Astrocyte (in vitro differentiated cells and primary cell): ENCODE measurements around the gene PPT1. TPM values are rescaled to one million over a fixed set of nuclear protein-coding genes. Genes with fewer than 3 reads are reported as not detected.

Experiments
- DNase-seq: peaks from one replicate; pipeline ENCODE4 v3.0.0-alpha.2; 2010; ENCODE audit warnings: low read depth
- FAIRE-seq: peaks from 2 replicates; lab custom pipeline; 2011; peaks lifted over from hg19 to GRCh38; lab: Jason Lieb, UNC
- H2AFZ ChIP-seq: 2 replicates; pipeline ENCODE4 v1.6.0; 2012; ENCODE audit warnings: low read depth, low read length, inconsistent platforms
- H3K27ac ChIP-seq: 2 replicates; pipeline ENCODE4 v1.5.1; 2011; ENCODE audit warnings: low read depth, low read length, inconsistent platforms
- H3K27me3 ChIP-seq: 2 replicates; pipeline ENCODE4 v1.6.0; 2011; ENCODE audit warnings: low read length, inconsistent platforms; ENCODE audit not compliant: insufficient read depth
- H3K36me3 ChIP-seq: 2 replicates; pipeline ENCODE4 v1.5.1; 2011; ENCODE audit warnings: low read length, inconsistent platforms; ENCODE audit not compliant: insufficient read depth
- H3K4me1 ChIP-seq: 2 replicates; pipeline ENCODE4 v1.5.1; 2011; ENCODE audit warnings: low read length, inconsistent platforms; ENCODE audit not compliant: insufficient read depth
- H3K4me2 ChIP-seq: 2 replicates; pipeline ENCODE4 v1.6.0; 2012; ENCODE audit warnings: low read length, inconsistent platforms
- H3K4me3 ChIP-seq: 2 replicates; pipeline ENCODE4 v1.5.1; 2011; ENCODE audit warnings: low read depth, mild to moderate bottlenecking, low read length, inconsistent platforms; ENCODE audit not compliant: insufficient read depth
- H3K79me2 ChIP-seq: 2 replicates; pipeline ENCODE4 v1.6.0; 2012; ENCODE audit warnings: mild to moderate bottlenecking, low read length, inconsistent platforms; ENCODE audit not compliant: insufficient read depth
- H3K9ac ChIP-seq: 2 replicates; pipeline ENCODE4 v1.6.0; 2012; ENCODE audit warnings: mild to moderate bottlenecking, low read length, inconsistent platforms
- H3K9me3 ChIP-seq: 2 replicates; pipeline ENCODE4 v1.5.1; 2012; ENCODE audit warnings: low read depth, mild to moderate bottlenecking, low read length, inconsistent platforms; ENCODE audit not compliant: insufficient read depth
- H4K20me1 ChIP-seq: 2 replicates; pipeline ENCODE4 v1.6.0; 2012; ENCODE audit warnings: low read length, inconsistent platforms; ENCODE audit not compliant: insufficient read depth
- H3K27ac Mint-ChIP-seq: one replicate; pipeline ENCODE4 v1.8.0; 2021; ENCODE audit warnings: mild to moderate bottlenecking, mixed read lengths; ENCODE audit not compliant: unreplicated experiment
- H3K27me3 Mint-ChIP-seq: one replicate; pipeline ENCODE4 v1.8.0; 2021; ENCODE audit warnings: low read depth, mixed read lengths; ENCODE audit not compliant: unreplicated experiment
- H3K36me3 Mint-ChIP-seq: one replicate; pipeline ENCODE4 v1.8.0; 2021; ENCODE audit warnings: low read depth, mixed read lengths; ENCODE audit not compliant: unreplicated experiment
- H3K4me1 Mint-ChIP-seq: one replicate; pipeline ENCODE4 v1.8.0; 2021; ENCODE audit warnings: low read depth, mixed read lengths; ENCODE audit not compliant: unreplicated experiment
- H3K4me3 Mint-ChIP-seq: one replicate; pipeline ENCODE4 v1.8.0; 2021; ENCODE audit warnings: mild to moderate bottlenecking, moderate library complexity, mixed read lengths; ENCODE audit not compliant: unreplicated experiment
- H3K9me3 Mint-ChIP-seq: one replicate; pipeline ENCODE4 v1.8.0; 2021; ENCODE audit warnings: mild to moderate bottlenecking, mixed read lengths; ENCODE audit not compliant: unreplicated experiment
- CTCF ChIP-seq: IDR thresholded peaks from 2 replicates; pipeline ENCODE4 v1.5.1; 2011; ENCODE audit warnings: low read depth, mild to moderate bottlenecking, inconsistent platforms, low read length, moderate library complexity; ENCODE audit not compliant: insufficient read depth
- EZH2 ChIP-seq: IDR thresholded peaks from 2 replicates; pipeline ENCODE4 v1.6.1; 2012; ENCODE audit warnings: mild to moderate bottlenecking, low read length, inconsistent platforms; ENCODE audit not compliant: insufficient read depth
- total RNA-seq: library from RNA; stranded (reverse); gene quantifications from 2 replicates; pipeline ENCODE4 v1.2.1, GENCODE V29; 2021

Gene PPT1
- total RNA-seq, 1 donor from 2014 or later, result 33.1 TPM

GRCh38 chr1:40133839-40134238 is 36.8 kb upstream of the PPT1 start:
- Mint-ChIP-seq H3K4me3 (no peak overlapping the region), H3K4me1 (no peaks in the 10 kb centered on the region), H3K9me3 (peaks cover 4% of the 10 kb centered on the region), H3K36me3 (no peaks in the 10 kb centered on the region), H3K27ac (no peak overlapping the region), H3K27me3 (no peaks in the 10 kb centered on the region)
- Histone ChIP-seq H3K27me3 (peaks cover 13% of the 10 kb centered on the region), H3K4me3 (no peak overlapping the region), H3K4me1 (peaks cover 4% of the 10 kb centered on the region), H3K9me3 (no peaks in the 10 kb centered on the region), H3K9ac (no peak overlapping the region), H4K20me1 (no peaks in the 10 kb centered on the region), H3K79me2 (no peaks in the 10 kb centered on the region), H3K36me3 (no peaks in the 10 kb centered on the region), H3K27ac (no peak overlapping the region), H3K4me2 (no peak overlapping the region), H2AFZ (no peak overlapping the region)
- TF ChIP-seq EZH2 (no peak), CTCF (no peak)
- DNase-seq, result no peak
- no peak for FAIRE-seq

GRCh38 chr1:40133312-40133665 is 36.2 kb upstream of the PPT1 start:
- DNase-seq, result no peak
- Histone ChIP-seq H3K79me2 (no peaks in the 10 kb centered on the region), H3K27ac (no peak overlapping the region), H3K9ac (no peak overlapping the region), H4K20me1 (no peaks in the 10 kb centered on the region), H3K9me3 (no peaks in the 10 kb centered on the region), H3K27me3 (peaks cover 13% of the 10 kb centered on the region), H3K4me1 (peaks cover 4% of the 10 kb centered on the region), H3K4me2 (peak overlapping the region; percentile 88), H3K36me3 (no peaks in the 10 kb centered on the region), H2AFZ (peak overlapping the region; percentile 87), H3K4me3 (peak overlapping the region; percentile 53)
- Mint-ChIP-seq H3K4me3 (no peak overlapping the region), H3K27me3 (no peaks in the 10 kb centered on the region), H3K9me3 (peaks cover 4% of the 10 kb centered on the region), H3K4me1 (no peaks in the 10 kb centered on the region), H3K27ac (no peak overlapping the region), H3K36me3 (no peaks in the 10 kb centered on the region)
- no peak for FAIRE-seq
- no peak for TF ChIP-seq CTCF
- TF ChIP-seq EZH2, result no peak

GRCh38 chr1:40132383-40133311 is 35.6 kb upstream of the PPT1 start:
- peak overlapping the region; percentile 88 for H3K4me2 ChIP-seq
- H3K27me3 ChIP-seq, result peaks cover 13% of the 10 kb centered on the region
- H3K36me3 Mint-ChIP-seq, result no peaks in the 10 kb centered on the region
- H3K9me3 ChIP-seq, result no peaks in the 10 kb centered on the region
- H3K27ac Mint-ChIP-seq, result no peak overlapping the region
- no peak for DNase-seq
- H3K4me1 Mint-ChIP-seq, result no peaks in the 10 kb centered on the region
- peaks cover 2% of the 10 kb centered on the region for H3K27me3 Mint-ChIP-seq
- peaks cover 4% of the 10 kb centered on the region for H3K9me3 Mint-ChIP-seq
- peak overlapping the region; percentile 87 for H2AFZ ChIP-seq
- TF ChIP-seq EZH2 (no peak), CTCF (no peak)
- H3K4me1 ChIP-seq, result peaks cover 4% of the 10 kb centered on the region
- no peaks in the 10 kb centered on the region for H3K36me3 ChIP-seq
- H3K9ac ChIP-seq, result peak overlapping the region; percentile 58
- no peak for FAIRE-seq
- no peak overlapping the region for H3K4me3 Mint-ChIP-seq
- H3K4me3 ChIP-seq, result peak overlapping the region; percentile 53
- H4K20me1 ChIP-seq, result no peaks in the 10 kb centered on the region
- H3K79me2 ChIP-seq, result no peaks in the 10 kb centered on the region
- H3K27ac ChIP-seq, result no peak overlapping the region
